T1000 (cell line): ENCODE data around the gene RXRB.

Source experiments
- DNase-seq: peaks from one replicate; lab custom pipeline; 2025; ENCODE audit warnings: mixed read lengths; lab: John Stamatoyannopoulos, UW

Gene RXRB

DNA sequence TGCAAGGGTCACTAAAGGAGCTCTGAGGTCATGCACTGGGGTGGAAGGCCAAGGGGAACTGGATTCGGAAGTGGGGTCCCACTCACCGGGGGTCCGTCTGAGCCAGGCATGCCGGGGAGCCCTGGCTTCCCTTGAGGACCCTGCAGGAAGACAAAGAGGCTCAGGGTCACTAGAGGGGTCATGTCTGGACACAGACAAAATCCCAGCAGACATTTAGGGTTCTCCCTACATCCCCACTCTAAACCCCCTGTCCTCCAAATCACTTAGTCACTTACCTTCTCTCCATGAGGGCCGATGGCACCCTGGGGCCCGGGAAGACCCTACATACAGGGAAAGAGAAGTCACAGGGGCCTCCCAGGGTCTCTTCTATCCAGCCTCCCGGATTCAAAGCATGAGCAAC lies 23.6 kb downstream of the RXRB start:
- DNase-seq: no peak

DNA sequence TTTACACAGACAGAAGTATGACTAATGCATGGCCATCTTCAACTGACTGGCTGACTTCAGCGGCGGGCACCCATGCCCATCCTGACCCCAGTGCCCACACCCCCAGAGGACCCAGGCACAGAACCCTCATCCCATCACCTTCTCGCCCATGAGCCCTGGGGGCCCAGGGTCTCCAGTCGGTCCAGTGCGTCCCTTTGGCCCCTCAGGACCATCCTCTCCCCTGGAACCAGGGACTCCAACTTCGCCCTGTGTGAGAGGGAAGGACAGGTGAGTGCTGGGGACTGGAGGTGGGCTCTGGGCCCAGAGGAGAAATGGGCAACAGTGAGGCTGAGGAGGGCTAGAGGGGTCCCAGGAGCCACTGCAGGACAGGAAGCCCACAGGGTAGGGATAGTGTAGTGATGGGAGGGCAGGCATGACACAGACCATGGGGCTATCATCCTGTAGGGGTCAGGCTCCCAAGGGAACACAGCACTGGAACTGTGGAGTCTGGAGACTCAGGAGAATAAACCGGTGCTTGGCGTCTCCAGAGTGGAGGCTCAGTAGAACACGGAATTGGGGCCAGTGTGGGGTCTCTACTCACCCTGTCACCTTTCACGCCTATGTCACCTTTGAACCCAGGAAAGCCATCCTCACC lies 24.9 kb downstream of the RXRB start:
- no peak for DNase-seq

DNA sequence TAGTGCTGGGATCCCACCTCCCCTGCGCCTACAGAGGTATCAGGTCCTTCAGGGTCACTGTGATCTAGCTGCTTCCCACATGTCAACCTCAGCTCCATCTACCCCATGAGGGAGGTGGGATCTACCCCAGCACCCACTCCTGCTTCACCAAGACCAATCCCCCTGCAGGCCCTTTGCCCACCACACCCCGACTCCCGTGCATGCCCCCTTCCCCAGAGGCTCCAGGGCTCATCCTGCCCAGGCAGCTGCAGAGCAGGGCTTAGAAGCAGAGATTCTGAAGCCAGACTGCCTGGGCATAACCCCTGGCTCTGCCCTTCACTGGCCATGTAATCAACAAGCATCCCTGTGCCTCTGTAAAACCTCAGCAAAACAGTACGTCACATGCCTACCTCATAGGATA lies 25.7 kb downstream of the RXRB start:
- DNase-seq: no peak

DNA sequence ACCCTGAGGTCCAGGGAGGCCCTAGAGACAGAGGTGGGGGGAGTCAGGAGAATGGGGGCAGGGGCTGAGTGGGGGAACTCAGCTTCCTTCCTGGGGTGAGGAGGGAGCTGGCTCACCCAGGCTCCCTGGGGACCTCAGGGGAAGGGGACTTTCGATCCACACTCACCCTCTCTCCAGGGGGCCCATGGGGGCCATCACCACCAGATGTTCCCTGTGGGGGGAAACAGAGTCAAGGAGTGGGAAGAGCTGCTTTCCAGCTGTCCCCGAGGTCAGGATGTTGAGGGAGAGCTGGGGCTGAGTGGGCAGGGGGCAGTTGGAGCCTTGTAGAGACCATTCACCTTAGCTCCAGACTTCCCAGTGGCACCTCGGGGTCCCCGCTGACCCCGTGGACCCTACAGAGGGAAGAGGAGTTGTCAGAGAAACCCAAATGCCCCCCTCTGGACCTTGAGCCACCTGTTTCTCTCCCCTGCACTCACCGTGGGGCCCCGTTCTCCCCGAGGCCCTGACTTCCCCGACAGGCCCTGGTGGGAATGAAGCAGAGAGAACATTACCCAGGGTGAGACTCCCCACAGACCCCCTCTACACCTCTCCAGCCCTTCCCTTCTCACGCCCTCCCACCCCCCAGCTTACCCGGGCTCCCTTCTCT lies 26.8 kb downstream of the RXRB start:
- DNase-seq: no peak

GRCh38 chr6:33172688-33173534 lies 27.6 kb downstream of the RXRB start:
- no peak for DNase-seq

DNA sequence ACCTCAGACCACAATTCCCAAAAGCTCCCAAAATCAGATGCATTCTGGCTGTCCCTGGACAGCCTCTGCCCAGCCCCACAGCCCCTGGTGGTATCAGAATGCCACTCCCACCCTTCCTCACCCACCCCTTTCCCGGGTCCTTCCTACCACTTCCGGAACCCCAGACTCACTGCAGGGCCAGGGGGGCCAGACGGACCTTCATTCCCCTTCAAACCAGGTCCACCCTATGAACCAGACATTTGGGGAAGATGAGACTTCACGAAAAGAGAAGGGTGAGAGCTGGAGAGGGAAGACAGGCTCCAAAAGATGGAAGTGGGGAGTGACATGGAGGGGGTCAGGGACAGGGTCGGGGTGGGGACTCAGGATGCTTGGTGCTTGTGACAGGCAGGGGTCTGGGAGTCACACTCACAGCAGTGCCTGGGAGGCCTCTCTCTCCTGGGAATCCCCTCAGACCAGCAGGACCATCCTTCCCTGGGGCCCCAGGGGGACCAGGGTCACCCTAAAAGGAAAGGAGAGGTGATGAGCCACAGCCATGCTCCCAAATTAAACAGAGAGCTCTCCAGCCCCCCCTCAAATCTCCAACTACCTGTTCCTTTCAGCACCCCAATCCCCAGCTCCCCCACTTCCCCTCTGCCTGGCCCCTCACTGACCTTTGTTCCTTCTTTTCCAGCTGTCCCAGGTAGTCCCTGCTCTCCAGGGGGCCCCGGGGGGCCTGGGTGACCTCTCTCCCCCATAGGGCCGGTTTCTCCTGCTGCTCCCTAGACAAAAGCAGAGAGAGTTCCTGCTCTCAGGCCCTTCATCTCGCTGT lies 28.4 kb downstream of the RXRB start:
- DNase-seq: no peak

DNA sequence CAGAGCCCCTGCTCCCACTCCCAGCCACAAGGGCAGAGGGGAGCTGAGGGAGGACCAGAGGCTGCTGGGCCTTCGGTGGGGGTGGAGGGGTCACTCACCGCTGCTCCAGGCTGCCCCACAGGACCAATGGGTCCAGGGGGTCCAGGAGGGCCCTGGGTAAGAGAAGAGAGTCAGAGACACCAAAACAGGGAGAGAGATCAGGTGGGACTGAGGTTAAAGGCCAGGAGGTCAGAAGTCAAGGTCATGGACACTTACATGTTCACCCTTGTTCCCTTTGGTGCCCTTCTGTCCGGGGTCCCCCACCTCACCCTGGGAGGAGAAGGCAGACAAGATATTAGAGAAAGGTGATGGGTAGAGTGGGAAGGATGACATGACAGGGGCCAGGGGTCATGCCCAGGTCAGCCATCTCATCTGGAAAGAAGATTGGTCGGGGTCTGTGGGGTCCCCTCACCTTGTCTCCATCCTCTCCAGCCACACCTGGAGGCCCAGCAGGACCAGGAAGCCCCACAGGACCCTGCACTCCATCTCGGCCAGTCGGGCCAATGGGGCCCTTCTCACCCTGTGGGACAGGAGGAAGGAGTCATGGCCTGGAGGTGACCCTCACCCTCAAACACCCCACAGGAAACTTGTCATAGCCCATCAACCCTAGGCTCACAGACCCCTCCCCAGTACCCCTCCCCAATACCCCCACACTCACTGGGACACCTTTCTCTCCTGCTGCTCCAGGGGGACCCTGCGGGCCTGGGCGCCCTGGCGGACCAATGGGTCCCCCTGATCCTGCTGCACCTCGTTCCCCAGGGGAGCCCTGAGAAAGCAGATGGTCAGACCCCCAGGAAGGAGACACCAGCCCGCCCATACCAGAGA lies 29.2 kb downstream of the RXRB start:
- DNase-seq: no peak

DNA sequence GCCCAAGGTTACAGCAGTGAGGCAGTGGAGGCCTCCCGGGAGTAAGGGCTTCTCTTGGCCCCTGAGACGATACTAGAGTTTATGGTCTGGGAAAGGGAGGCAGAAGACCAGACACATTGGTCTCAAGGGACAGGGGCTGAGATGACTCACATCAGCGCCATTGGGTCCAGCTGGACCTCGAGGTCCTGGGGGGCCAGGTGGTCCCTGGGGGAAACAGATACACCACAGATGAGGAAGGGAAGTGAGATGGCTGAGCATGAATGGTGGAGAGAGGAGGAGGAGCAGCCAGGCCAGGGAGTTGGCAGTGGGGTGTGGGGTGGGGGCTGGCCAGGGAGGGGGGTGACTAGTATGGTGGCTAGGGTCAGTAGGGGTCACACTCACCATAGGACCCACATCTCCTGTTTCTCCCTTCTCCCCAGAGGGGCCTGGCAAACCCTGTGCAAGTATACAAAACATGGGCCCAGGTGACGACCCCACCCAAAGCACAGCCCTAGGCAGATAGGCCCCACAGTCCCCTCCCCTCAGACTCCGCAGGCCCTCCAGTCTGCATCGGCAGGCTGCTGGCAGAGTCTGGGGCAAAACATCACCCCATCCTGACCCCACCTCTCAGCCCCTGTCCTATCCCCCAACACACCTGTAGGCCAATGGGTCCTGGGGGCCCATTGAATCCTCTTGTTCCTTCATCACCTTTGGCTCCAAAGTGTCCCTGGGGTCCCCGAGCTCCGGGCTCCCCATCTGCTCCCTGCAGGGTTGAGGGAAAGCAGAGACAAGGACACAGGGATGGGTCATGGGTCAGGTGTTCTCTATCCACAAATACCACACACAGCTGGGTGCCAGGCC lies 30.1 kb downstream of the RXRB start:
- DNase-seq: no peak

DNA sequence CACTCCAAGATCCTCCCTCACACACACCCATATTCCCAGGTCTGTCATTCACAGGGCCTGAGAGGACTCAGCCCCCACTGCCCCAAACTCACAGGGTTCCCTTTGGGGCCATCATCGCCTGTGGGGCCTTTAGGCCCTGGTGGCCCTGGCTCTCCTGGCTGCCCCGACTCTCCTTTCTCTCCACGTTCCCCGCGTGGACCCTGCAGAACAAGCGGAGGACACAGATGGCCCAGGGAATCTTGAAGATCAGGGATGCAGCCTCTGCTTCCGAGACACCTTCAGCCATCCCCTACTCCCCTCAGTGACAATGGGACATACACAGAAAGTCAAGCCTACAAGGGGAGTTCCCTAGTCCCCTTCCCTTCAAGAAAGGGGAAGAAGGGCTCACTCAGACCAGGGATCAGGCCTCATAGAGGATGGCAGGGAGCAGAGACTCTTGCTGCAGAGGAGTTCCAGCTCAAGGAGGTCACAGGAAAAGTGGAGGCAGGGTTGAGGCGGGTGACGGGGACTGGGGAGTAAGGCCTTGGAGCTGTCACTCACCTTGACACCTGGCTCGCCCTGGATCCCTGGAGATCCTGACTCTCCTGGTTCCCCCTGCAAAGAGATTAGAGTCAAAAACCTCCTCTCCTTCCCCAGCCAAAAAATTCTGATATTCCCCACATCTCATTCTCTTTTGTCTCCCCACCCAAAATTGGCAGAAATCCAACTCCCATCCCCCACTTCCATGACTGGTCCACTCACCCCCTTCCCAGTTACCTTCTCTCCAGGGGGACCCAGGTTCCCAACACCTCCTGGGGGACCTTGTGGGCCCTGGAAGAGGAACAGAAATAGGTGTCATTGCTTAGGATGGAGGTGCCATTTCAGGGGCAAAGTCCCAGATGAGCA lies 30.9 kb downstream of the RXRB start:
- no peak for DNase-seq

- DNase-seq: no peak
Measured at GRCh38 chr6:33168639-33169038, 31.8 kb downstream of the RXRB start.

GRCh38 chr6:33168284-33168601 lies 32.2 kb downstream of the RXRB start:
- no peak for DNase-seq

DNA sequence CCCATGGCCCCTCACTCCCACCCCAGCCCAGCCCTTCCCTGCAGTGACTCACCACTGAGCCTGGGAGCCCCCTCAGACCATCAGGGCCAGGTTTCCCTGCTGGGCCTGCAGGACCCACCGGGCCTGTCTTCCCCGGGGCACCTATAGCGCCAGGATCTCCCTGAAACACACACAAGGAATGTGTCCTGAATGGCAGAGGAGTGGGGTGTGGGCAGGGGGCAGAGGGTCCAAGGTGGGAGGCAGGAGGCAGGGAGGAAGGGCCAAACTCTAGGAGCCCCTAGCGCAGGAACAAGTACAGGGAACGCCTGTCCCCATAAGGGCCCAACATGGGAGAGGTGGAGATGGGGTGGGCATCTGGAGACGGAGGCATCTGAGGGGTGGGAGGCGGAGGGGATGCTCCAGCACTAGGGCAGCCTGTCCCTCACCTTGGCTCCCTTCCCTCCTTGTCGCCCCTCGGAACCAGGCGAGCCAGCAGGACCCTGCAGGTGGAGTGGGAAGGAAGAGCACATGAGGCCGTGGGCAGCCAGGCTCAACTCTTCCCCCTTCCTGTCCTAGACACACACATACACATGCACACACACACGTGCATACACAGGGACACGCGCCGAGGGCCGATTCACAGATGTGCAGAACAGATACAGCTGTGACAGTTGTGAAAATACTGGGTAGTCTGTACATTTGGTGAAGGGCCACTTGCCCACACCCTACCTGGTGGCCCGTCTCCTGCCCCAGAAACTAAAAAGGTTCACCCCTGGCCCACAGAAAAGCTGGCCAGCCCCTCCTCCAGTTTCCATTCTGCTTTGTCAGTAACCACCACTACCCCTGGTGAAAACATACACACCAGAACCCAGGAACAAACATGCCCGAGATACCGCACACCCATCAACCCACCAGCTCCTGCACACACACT lies 32.8 kb downstream of the RXRB start:
- DNase-seq: no peak

DNA sequence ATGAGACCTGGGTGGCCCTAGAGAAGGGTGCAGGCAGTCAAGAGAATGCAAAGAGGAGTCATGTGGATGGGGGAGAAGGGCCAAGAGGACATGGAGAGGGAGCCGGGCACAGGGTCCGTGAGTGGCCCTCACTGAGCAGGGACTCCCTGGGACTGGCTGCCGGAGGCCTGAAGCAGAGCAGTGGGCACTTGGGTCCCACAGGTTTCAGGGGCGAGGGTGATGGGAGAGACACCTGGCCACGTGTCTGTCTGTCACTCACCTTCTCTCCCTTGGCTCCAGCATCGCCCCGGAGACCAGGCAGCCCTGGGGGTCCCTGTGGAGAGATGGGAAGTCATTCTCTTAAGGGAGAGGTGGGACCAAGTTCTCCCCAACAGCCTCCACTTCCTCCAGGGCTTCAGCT lies 33.7 kb downstream of the RXRB start:
- DNase-seq: no peak

DNA sequence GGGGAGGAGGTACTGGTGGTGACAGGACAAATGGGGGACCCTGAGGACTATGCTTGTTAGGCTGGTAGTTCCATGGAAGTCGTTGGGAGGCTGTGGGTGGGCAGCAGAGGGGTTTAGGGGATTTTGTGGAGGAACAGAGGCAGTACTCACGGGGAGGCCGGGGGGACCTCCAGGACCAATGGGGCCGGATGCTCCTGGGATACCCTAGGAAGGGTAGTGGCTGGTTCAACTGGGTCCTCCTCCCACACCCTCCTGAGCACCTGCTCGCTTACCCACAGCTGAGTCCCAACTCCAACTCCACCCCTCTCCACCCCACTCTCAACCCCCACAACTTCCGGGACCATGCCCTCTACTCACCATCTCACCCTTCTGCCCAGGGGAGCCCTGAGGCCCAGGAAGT lies 34.1 kb downstream of the RXRB start:
- DNase-seq: no peak

- no peak for DNase-seq
Measured at GRCh38 chr6:33165581-33166258, 34.7 kb downstream of the RXRB start.

- no peak for DNase-seq
Measured at GRCh38 chr6:33164665-33165373, 35.6 kb downstream of the RXRB start.

GRCh38 chr6:33164176-33164575 lies 36.3 kb downstream of the RXRB start:
- no peak for DNase-seq
